GM12873 (cell line): ENCODE data around the gene CFAP20.

Source experiments
- TF ChIP-seq, protein P1 (sequence below): IDR thresholded peaks from 2 replicates; pipeline ENCODE4 v1.5.1; 2012; ENCODE audit warnings: low read depth, mild to moderate bottlenecking, moderate library complexity, low read length, control low read depth; ENCODE audit not compliant: insufficient read depth; ENCODE audit errors: missing control alignments

Gene CFAP20

DNA sequence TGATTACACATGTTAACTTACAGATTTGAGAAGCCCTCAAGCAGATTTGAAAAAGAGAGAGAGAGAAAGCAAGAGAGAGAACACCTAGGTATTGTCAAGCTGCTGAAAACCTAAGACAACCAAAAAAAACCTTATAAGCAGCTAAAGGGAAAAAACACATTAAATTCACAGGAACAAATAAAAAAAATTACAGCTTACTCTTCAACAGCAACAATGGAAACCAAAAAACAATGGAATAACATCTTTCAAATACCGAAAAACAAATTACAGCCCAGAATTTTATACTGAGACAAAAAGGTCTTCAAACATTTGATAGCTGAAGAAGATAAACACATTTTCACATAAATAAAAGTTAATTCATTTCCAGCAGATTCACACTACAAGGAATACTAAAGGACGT lies 8.4 kb upstream of the CFAP20 start:
- TF ChIP-seq, protein P1, sequence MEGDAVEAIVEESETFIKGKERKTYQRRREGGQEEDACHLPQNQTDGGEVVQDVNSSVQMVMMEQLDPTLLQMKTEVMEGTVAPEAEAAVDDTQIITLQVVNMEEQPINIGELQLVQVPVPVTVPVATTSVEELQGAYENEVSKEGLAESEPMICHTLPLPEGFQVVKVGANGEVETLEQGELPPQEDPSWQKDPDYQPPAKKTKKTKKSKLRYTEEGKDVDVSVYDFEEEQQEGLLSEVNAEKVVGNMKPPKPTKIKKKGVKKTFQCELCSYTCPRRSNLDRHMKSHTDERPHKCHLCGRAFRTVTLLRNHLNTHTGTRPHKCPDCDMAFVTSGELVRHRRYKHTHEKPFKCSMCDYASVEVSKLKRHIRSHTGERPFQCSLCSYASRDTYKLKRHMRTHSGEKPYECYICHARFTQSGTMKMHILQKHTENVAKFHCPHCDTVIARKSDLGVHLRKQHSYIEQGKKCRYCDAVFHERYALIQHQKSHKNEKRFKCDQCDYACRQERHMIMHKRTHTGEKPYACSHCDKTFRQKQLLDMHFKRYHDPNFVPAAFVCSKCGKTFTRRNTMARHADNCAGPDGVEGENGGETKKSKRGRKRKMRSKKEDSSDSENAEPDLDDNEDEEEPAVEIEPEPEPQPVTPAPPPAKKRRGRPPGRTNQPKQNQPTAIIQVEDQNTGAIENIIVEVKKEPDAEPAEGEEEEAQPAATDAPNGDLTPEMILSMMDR: no peak

DNA sequence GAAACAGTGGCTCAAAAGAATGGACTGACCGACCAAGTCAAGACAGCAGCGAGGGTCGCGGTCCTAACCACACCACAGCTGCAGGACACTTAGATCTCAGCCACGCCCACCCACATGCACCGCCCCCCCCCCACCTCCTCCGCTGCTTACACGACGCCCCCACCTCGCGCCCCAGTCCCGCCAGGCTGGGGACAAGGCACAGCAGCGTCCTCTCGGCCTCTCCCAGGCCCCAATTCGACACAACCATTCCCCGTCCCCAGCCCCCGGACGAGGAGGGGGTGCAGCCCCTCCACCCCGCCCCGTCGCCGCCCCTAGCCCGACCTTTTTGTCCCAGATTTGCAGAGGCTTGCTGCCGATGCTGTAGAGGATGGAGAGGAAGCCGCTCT lies 477 bp downstream of the CFAP20 start:
- TF ChIP-seq, protein P1: no peak

DNA sequence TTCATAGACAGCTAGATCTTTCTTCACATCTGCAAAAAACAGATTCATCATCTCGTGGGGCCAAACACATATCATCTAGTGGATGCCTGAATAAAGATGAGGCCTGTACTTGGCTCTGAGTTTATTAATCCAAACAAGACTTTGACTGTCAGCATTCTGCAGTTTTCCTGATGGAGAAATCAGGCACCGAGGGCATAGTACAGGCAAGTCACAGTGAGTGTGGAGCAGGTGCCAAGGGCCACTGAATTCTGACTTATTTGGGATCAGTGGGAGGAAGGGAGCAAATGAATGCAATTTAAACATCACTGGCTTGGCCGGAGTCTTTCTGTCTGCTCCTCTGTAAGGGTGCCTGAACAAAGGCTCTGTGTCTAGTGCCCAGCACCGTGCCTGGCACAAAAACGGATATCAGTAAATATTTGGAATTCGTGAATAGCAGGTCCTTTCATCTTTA lies 975 bp downstream of the CFAP20 start:
- TF ChIP-seq, protein P1: no peak

DNA sequence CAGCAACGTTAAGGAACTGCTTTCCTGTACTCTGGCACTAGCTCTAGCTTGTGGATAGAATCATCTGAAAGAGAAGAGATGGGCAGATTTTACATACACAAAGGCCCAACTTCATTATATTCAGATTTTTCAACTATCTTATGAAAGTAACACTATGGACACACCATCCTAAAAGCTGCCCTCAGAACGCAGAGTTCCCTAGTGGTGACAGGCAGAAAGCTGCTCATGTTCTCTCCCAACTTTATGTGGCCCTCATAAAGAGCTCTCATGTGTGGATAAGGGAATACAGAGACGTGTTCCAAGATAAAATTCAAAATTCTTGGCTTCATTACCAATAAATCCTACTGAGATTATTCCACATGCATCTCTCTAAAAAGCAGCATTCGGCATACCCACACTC lies 1.5 kb downstream of the CFAP20 start:
- TF ChIP-seq, protein P1: peak; percentile 30

DNA sequence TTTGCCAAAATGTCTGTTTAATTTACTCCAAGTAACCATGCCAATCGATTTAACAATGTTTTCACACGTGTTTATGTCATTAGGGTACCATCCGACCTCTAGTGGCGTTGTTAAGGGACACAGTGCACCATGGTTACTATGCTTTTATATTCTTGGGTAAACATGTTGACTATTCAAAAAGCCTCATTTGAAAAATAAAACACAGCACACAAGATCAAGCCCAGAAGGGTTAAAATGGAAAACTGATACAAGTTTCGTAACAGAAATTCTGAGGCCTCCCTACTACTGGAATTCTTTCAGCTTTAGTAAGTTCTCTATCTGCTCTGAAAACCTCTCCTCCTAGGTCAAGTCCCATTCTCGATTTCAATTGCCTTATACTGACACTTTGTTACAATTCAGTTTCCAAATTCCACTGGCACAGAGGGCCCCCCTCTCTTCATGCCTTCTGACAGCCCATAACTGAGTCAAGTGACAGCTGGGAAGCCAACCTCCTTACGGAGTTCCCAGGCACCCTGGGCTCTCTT lies 2.1 kb downstream of the CFAP20 start:
- TF ChIP-seq, protein P1: peak; percentile 38

DNA sequence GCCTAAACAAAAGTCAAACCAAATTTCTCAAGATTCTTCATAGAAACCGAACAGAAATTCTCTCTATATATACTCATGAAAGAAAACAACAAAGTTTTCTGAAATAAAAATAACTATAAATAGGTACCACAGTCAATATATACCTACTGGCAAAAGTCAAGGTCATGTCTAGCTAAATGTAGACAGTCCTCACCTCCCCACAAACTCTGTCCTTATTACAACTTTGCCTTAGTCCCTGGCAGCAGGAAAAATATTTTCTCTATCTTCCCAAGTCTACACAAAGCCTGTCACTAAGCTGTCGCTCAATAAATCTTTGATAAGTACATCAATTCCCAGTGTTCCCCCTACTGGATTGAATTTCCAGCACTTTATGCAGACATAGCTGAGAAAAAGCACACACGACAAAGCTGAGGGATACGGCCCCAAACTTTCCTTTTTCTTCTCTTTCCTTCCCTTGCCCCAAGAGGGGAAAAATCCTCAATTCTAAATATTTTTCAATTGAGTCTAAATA lies 2.7 kb downstream of the CFAP20 start:
- TF ChIP-seq, protein P1: no peak

DNA sequence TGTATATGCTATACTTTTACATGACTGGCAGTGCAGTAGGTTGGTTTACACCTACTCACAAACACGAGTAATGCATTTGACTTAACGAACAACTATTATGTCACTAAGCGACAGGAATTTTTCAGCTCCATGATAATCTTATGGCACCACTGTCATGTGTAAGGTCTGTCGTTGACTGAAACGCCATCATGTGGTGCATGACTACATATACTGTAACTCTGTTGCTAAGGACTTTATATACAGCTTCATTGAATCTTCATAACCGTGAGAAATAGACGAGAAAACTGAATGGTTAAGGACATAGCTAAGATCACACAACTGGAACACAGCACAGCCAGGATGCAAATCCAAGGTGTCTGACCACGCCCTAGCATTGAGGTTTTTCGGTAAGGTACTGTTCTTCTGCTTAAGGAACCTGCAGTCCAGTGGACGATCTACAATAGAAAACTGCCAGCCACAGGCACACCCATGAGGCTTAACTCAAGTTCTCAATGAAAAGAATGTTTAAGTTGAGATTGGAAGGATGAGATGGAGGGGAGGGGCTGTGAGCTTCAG lies 3.3 kb downstream of the CFAP20 start:
- TF ChIP-seq, protein P1: no peak
